ENCODE data around the gene ATAD3B.

GRCh38 chr1:1489861-1490260, 18.3 kb downstream of the ATAD3B start:
- TF ChIP-seq CTCF (IDR thresholded peaks at IDR 0.05) (no peak), POLR2A (IDR thresholded peaks at IDR 0.05) (no peak)
